GM18909 (cell line): ENCODE data around the gene ELOVL6.
"Not testable (repeated sequence)": the region's sequence is repeated elsewhere in the genome, so short reads cannot be mapped to it uniquely, and the experiment has no call there.

Experiments used
- ATAC-seq: cut with Tn5 transposase; IDR thresholded peaks from one replicate; pipeline ENCODE4 v1.9.1; 2021; ENCODE audit warnings: mild to moderate bottlenecking; ENCODE audit not compliant: unreplicated experiment, poor library complexity

ELOVL6 gene

GRCh38 chr4:110197529-110198042 lies 829 bp downstream of the ELOVL6 start:
- ATAC-seq: peak; percentile 15

DNA sequence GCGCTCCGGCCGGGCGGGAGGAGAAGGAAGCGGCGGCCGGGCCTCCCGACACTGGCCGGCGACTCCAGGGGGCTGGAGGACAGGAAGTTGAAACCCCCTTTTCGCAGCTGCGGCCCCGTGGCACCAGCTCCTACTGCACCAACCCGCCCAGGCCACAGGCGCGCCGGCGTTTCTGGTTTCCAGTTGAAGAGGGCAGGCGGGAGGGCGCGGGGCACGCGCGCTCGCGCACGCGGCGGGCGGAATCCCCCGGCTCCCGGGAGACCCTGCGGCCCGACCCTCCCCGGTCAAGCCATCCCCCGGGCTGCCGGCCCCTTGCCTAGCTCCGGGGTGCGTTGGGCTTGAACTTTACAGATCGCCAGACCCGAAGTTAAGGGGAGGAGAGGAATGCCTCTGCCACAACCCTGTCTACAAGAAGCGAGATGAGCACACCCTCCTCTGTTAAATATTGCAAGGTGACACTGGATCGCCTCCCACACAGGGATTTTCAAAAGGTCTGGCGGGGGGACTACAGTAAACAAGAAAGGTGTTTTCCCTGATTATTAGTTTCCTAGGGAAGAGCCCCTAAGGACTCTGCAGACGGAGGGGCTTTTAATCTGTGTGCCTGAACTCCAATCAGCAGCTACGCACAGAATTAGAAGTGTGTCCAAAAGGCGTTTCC lies 1.4 kb downstream of the ELOVL6 start:
- peak; percentile 30 for ATAC-seq

DNA sequence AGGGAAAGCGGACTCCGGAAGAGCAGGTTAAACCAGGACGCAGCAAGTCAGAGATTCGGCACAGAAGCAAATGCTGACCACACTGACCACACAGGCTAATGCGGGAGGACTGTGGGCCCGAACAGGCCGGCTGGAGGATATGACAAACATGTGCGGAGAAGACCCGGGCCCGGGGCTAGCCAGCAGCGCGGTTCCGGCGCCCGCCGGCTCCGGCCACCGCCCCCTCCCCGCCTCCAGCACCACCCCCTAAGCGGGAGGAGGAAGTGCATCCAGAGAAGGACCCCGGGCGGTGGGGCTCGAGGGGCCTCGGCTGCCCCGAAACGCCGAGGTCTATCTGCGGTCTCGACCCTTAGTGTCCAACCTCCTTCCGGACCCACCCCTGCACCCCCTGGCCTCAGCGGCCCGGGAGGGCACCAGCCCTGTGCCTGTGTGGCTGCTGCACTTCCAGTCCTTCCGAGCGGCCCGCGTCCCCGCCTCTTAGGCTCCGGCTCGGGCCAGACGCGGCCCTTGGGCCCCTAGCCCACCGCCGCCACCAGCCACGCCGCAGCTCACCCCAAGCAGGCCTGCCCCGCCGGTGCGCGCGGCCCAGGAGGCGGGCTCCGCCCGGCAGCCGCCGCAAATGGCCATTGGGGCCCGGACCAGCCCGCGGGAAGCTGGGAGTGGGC lies 2.1 kb downstream of the ELOVL6 start:
- ATAC-seq: peak; percentile 27

GRCh38 chr4:110195561-110196205 lies 2.7 kb downstream of the ELOVL6 start:
- peak; percentile 3 for ATAC-seq

DNA sequence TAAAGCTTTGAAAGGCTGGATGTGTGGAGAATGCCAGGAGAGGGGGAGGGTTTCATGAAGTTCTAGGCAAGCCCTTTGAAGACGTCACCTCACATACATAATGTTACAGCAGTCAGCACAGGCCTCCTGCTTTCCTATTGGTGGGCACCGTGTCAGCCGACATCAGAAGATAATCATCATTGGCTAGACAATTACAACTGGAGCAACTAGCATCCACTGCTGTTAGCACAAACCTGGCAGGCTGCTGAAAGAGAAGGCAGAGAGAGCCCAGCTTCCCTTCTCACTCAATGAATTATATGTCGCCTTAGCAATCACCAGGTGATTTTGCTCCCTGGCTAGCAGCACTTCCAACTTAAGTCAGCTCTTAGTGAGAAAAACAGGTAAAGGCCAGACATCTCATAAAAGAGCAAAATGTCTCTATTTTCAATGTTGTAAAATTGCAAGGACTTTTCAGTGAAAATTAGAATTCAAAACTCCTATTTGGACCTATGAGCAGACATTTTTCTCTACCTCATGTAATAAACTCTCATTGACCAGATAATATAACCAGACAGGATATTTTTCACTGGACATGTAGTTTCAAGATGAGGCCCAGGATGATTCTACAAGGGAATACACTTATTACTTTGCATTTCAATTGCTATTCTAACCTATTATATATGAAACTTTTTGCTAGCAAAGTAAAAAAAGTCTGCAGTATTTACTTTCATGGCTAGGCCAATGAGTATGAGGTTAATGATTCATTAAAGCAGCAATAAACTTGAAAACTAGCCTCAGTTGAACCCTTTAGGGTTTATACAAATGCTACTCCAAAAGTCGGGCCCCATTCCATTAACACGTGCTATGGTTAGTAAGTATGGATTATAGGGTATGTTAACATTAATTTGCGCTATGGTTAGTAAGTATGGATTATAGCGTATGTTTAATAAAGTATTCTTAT lies 4.3 kb downstream of the ELOVL6 start:
- peak; percentile 78 for ATAC-seq

GRCh38 chr4:110193287-110193686 lies 5.1 kb downstream of the ELOVL6 start:
- ATAC-seq: not testable (repeated sequence)

DNA sequence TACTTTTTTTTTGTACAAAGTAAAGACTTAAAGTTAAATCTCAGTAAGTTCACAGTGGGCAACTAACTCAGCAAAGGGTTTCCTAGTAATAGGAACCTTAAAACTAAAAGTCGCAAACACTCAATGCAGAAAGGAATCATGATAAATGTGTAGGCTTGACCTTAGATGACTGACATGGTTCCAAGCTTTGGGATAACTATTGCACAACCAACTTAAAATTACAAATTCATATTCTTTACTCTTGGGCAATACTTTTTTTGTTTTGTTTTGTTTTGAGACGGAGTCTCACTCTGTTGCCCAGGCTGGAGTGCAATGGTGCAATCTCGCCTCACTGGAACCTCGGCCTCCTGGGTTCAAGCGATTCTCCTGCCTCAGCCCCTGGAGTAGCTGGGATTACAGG lies 8.2 kb downstream of the ELOVL6 start:
- ATAC-seq: no peak

DNA sequence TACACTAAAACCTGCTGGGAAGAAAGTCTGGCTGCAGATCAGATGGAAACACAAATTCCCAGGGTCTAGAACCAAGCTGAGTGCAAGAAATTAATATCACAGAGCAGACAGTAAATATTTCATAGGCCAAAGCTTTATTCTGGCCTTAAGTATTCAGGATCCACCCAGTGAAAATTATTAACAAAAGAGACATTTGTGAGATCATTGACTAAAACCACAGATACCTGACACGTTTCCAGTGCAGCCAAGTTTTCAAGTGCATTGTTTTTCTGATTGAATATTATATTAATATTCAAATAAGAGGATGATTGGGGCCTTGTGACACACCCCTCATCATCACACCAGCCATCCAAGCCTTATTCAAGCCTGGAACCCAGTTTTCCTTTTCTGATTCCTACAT lies 10.3 kb downstream of the ELOVL6 start:
- ATAC-seq: no peak

GRCh38 chr4:110184791-110185155 lies 13.6 kb downstream of the ELOVL6 start:
- no peak for ATAC-seq

DNA sequence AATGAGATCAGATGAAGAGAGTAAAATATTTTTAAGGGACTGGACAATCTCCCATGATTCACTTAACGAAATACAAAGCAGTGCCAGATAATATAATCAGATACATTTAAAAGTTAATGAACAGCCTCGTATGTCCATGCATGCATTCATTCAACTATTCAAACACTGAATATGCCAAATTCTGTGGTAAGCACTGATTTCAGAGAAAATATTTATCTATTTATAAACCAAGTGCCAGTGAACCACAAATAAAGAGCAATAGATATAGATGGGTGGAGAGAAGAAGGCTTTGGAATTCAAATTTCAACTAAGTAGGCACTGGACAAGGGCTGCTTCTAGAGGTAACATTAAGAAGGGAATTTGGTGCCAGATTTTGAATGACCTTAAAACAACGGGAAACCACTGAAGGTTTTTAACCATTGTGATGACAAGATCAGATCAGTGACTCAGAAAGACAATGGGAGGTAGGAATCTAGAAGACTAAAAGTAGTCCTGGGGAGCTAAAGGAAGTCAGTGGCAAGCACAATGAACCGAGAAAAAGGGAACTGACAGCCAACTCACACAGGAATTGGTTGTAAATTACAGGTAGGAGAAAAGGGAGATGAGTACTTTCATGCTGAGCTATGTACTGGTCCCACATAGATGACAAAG lies 14.2 kb downstream of the ELOVL6 start:
- no peak for ATAC-seq

DNA sequence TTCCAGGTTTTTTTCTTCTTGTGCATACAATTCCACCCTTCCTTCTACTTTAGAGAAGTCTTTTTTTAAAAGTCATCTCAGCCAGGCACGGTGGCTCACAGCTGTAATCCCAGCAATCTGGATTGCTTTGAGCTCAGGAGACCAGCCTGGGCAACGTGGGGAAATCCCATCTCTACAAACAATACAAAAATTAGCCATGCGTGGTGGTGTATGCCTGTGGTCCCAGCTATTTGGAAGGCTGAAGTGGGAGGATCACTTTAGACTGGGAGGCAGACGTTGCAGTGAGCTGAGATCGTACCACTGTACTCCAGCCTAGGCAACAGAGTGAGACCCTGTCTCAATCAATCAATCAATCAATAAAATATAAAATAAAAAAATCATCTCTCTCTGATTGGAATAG lies 14.8 kb downstream of the ELOVL6 start:
- no peak for ATAC-seq

DNA sequence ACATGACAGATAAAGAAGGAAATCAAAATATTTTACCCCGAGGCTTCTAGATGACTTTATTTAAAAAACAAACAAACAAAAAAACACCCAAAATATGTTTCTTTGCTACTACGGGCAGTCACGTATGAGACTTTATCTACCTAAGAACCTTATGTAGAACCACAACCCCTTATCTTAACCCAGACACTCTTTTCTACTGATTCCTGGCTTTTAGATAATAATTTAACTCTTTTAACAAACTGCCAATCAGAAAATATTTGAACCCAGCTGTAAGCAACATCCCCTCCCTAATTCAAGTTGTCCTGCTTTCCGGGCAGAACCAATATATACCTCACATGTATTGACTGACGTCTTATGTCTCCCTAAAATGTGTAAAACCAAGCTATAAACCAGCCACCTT lies 15.4 kb downstream of the ELOVL6 start:
- no peak for ATAC-seq

- no peak for ATAC-seq
Measured at GRCh38 chr4:110181890-110182289, 16.5 kb downstream of the ELOVL6 start.

- ATAC-seq: no peak
Measured at GRCh38 chr4:110175634-110176033, 22.8 kb downstream of the ELOVL6 start.

DNA sequence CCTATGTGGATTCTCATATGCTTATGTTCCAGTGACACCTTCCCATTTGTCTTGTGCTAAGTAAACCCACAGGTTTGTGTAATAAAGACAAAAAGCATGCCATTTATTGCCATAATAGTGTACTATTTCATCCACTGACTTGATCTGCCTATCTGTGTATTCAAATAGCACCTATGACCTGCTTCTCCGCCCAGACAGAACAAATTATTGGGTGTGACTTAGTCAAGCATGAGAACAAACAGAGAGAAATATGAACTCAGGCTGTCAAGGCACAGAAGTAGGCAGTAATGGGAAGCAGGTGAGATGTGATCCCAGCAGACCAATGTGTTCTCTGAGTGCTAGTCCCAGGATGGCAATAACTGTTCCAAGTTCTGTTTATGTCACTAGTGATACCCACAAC lies 25.4 kb downstream of the ELOVL6 start:
- ATAC-seq: no peak

DNA sequence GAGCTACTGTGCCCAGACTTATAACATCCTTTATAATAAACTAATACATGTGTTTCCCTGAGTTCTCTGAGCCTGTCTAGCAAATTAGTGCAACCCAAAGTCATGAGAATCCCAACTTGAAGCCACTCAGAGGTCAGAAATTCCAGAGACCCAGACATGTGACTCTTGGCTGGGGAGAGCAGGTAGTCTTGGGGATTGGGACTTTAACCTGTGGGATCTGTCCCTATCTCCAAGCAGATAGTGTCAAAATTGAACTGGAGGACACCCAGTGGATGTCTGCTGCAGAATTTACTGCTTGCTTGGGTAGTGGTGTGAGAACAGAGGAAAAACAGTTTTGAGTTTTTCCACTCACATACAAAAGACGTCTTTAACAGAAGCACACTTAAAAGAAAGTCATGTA lies 26.4 kb downstream of the ELOVL6 start:
- no peak for ATAC-seq

DNA sequence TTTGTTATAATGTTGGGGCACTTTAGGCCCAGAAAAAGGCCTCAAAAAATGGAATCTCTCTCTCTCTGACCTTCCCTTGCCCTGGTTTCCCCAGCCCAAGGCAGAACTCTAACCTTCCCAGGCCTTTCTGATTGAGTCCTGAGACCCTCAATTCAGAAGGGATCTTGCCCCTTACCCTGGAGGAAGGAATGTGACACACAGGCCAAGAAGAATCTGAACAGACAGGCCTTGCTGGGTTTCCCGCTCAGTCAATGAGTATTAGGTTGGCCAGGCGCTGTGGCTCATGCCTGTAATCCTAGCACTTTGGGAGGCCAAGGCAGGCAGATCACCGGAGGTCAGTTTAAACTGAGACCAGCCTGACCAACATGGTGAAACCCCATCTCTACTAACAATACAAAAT lies 27.6 kb downstream of the ELOVL6 start:
- ATAC-seq: no peak

DNA sequence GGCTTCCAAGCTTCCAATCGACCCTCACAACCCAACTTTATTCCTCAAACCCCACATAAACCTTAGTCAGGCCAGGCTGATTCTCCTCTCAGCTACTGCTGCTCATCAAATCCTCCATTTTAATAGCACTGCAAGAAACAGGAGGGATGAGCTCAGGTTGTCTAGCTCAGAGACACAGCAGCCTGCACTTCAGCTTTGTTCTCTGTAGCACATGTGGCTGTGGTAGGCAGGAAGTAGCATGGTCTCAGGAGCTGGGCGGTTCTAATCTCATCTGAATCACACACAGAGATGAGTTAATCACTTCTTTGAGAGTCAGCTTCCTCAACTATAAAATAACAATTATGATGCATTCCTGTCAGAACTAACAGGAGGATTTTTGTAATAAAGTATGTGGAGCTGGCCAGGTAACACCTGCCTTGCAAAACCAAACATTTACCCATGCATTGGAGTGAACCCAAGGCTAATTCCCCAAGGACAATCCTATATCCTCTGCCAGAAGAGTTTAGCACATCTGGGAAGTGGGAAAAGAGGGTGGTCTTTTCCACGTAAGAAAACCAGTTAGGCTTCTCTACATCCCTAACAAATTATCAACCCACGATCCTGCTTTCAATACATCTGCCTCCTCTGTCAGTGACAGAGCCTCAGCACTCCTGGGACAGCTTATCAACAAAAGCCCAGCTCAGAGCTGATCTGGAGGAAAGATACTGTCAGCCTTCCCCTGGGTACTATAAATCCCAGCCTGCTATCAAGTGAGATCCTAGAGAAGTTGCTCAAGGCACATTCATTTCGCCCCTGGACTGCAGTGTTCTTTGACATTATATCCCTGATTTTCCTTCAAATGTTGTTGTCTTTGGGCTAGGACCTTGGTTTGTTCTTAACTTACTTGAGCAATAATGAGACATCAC lies 32.8 kb downstream of the ELOVL6 start:
- peak; percentile 89 for ATAC-seq

GRCh38 chr4:110164856-110165255 lies 33.6 kb downstream of the ELOVL6 start:
- ATAC-seq: no peak
